ENCODE results near the gene SLC66A2.

- TF ChIP-seq CTCF (IDR thresholded peaks at IDR 0.05) (no peak), POLR2A (IDR thresholded peaks at IDR 0.05; ENCODE audit: low read depth) (no peak), EP300 (IDR thresholded peaks at IDR 0.05) (no peak)
These were observed 79.9 kb downstream of the SLC66A2 start for GRCh38 chr18:79871481-79872091.

Data from esophagus muscularis mucosa (tissue), 4 donors.